K562 (cell line): ENCODE measurements around the gene NDUFAF4. TPM values are rescaled to one million over a fixed set of nuclear protein-coding genes. Genes with fewer than 3 reads are reported as not detected.
A peak's percentile ranks its signal among the peaks of the same experiment; 100 is the strongest.

ENCODE experiments used
- ATAC-seq: fragments of 200-7000 bp; cut with Tn5 transposase; 3 replicates; pipeline ENCODE4 v1.9.1; 2020; ENCODE audit warnings: moderate library complexity
- BruUV-seq: library from RNA; stranded (reverse); fragments of 400-500 nt; replicated peaks from 2 replicates; lab custom pipeline; 2021; lab: Mats Ljungman, UMichigan
- CTCF ChIA-PET: fragments of 300-600 bp; formaldehyde crosslinking; extraction: SDS; loops from one replicate; lab custom pipeline; 2021; ENCODE audit warnings: low intra/inter-chr PET ratio; lab: Yijun Ruan, JAX
- POLR2A ChIA-PET: fragments of 300-600, 350-650 bp; sonication (Branson Sonifier 250); formaldehyde crosslinking; extraction: SDS; loops from one replicate; lab custom pipeline; 2021; ENCODE audit warnings: antibody characterized with exemption, inconsistent platforms; lab: Yijun Ruan, JAX
- DNase-seq, 4 experiments: peaks; one replicate each; pipeline versions ENCODE4 v3.0.0 to v3.0.0-alpha.2; 2011 to 2018; ENCODE audit warnings: low spot score in 3 of 4, mixed read lengths in 3 of 4; ENCODE audit errors: extremely low read depth in 1 of 4
- FAIRE-seq: peaks from 2 replicates; lab custom pipeline; 2011; peaks lifted over from hg19 to GRCh38; lab: Jason Lieb, UNC
- H2AFZ ChIP-seq: 2 replicates; pipeline ENCODE4 v1.6.0; 2011; ENCODE audit warnings: low read depth, low read length, control low read depth, inconsistent platforms
- H3K27ac ChIP-seq: fragments of 200-600 bp; 3 replicates; pipeline ENCODE4 v1.8.0; 2011; ENCODE audit warnings: low read depth, mild to moderate bottlenecking, control low read depth, inconsistent platforms, low read length, moderate library complexity, mixed read lengths; ENCODE audit errors: extremely low read depth
- H3K27me3 ChIP-seq, 2 experiments: fragments of 300-600 bp in 1 of 2; 2 replicates in 1 of 2; 3 replicates in 1 of 2; pipeline versions ENCODE4 v1.6.0 to v1.8.0; 2011; ENCODE audit warnings: inconsistent platforms in 2 of 2, low read length in 2 of 2, mild to moderate bottlenecking in 1 of 2, mixed read lengths in 1 of 2, moderate library complexity in 1 of 2; ENCODE audit not compliant: control insufficient read depth in 2 of 2, insufficient read depth in 2 of 2
- H3K36me3 ChIP-seq: fragments of 300-600 bp; 3 replicates; pipeline ENCODE4 v1.8.0; 2011; ENCODE audit warnings: mild to moderate bottlenecking, low read length, inconsistent platforms; ENCODE audit not compliant: control insufficient read depth, insufficient read depth
- H3K4me1 ChIP-seq, 2 experiments: fragments of 200-600 bp in 1 of 2; replicated peaks in 1 of 2; 2 replicates in 1 of 2; 3 replicates in 1 of 2; pipeline versions ENCODE4 v1.5.1 to v1.8.0; 2011; ENCODE audit warnings: inconsistent platforms in 2 of 2, low read length in 2 of 2, mild to moderate bottlenecking in 1 of 2, mixed read lengths in 1 of 2, moderate library complexity in 1 of 2; ENCODE audit not compliant: control insufficient read depth in 2 of 2, insufficient read depth in 2 of 2
- H3K4me2 ChIP-seq: 2 replicates; pipeline ENCODE4 v1.6.1; 2011; ENCODE audit warnings: low read length, control low read depth, inconsistent platforms, mixed read lengths; ENCODE audit not compliant: insufficient read depth
- H3K4me3 ChIP-seq: fragments of 200-600 bp; sonication (generic), shearing (Covaris generic); 2 replicates; pipeline ENCODE4 v1.5.1; 2016; ENCODE audit warnings: control low read depth, inconsistent platforms
- H3K79me2 ChIP-seq: fragments of 200-600 bp; 3 replicates; pipeline ENCODE4 v1.8.0; 2011; ENCODE audit warnings: low read length, inconsistent platforms; ENCODE audit not compliant: control insufficient read depth, insufficient read depth
- H3K9ac ChIP-seq, 2 experiments: 2 replicates each; pipeline versions ENCODE4 v1.6.0 to v1.6.1; 2011; ENCODE audit warnings: low read depth in 2 of 2, low read length in 2 of 2, control low read depth in 1 of 2, inconsistent platforms in 1 of 2, mild to moderate bottlenecking in 1 of 2, mixed read lengths in 1 of 2; ENCODE audit not compliant: insufficient read depth in 1 of 2
- H3K9me1 ChIP-seq: one replicate; pipeline ENCODE4 v1.6.0; 2011; ENCODE audit warnings: inconsistent platforms, mild to moderate bottlenecking, low read length, moderate library complexity; ENCODE audit not compliant: control insufficient read depth, insufficient read depth
- H3K9me3 ChIP-seq: replicated peaks from 2 replicates; pipeline ENCODE4 v1.5.1; 2011; ENCODE audit warnings: low read depth, low read length, inconsistent platforms; ENCODE audit not compliant: control insufficient read depth, insufficient read depth
- H4K20me1 ChIP-seq: replicated peaks from 2 replicates; pipeline ENCODE4 v1.6.1; 2011; ENCODE audit warnings: low read length, inconsistent platforms, mixed read lengths; ENCODE audit not compliant: control insufficient read depth, insufficient read depth
- CBX8 ChIP-seq: fragments of 200-600 bp; sonication (generic); IDR thresholded peaks from 2 replicates; pipeline ENCODE4 v1.6.1; 2012; ENCODE audit warnings: borderline replicate concordance, mixed run types, low read depth, mild to moderate bottlenecking, moderate library complexity, mixed read lengths, low read length, control low read depth, inconsistent platforms; ENCODE audit not compliant: poor library complexity, severe bottlenecking; ENCODE audit errors: extremely low read depth
- CEBPG ChIP-seq, 3 experiments: fragments of 200-800 bp in 1 of 3; sonication (Bioruptor generic) in 1 of 3; sonication (generic) in 1 of 3; formaldehyde crosslinking in 1 of 3; IDR thresholded peaks in 2 of 3; conservative IDR thresholded peaks in 1 of 3; 2 replicates each; pipeline versions ENCODE4 v1.6.1 to v1.8.0; 2016 to 2022; ENCODE audit warnings: missing compliant biosample characterization in 2 of 3, missing genetic modification characterization in 2 of 3, mild to moderate bottlenecking in 1 of 3, missing genetic modification reagents in 1 of 3
- HES1 ChIP-seq: fragments of 450-650 bp; IDR thresholded peaks from 2 replicates; pipeline ENCODE4 v1.6.1; 2016; ENCODE audit warnings: low read depth, mild to moderate bottlenecking, moderate library complexity
- MCM7 ChIP-seq, 2 experiments: fragments of 450-650 bp; IDR thresholded peaks; 2 replicates each; pipeline ENCODE4 v1.6.1; 2016 to 2018
- MEF2D ChIP-seq: conservative IDR thresholded peaks from 2 replicates; pipeline ENCODE4 v1.6.1; 2016; ENCODE audit warnings: low read depth, missing genetic modification characterization, missing compliant biosample characterization
- SPI1 ChIP-seq: IDR thresholded peaks from 2 replicates; pipeline ENCODE4 v1.6.1; 2011; ENCODE audit warnings: low read depth, low read length, control low read depth, borderline replicate concordance
- ZNF655 ChIP-seq: fragments of 250-450 bp; sonication (Bioruptor Pico); IDR thresholded peaks from 2 replicates; pipeline ENCODE4 v1.5.0; 2021
- WGBS: fragments of 100-300 bp; shearing (Covaris generic); methylation state at CpG from one replicate; pipeline ENCODE4 v1.1.6; 2016; ENCODE audit warnings: low coverage, mixed read lengths; ENCODE audit not compliant: insufficient coverage; ENCODE audit errors: missing lambda C conversion rate; 5-methylcytosine and 5-hydroxymethylcytosine counted together
- in situ Hi-C: fragments of 300-500 bp; cut with MboI; formaldehyde crosslinking; loops from 4 replicates; pipeline ENCODE4 v1.15.0; 2018; ENCODE audit warnings: inconsistent platforms, mixed read lengths
- intact Hi-C: fragments of 100-400 bp; cut with micrococcal nuclease; formaldehyde crosslinking; loops from 2 replicates; pipeline ENCODE4 v1.14.2; 2022
- polyA plus RNA-seq, 8 experiments: library from polyadenylated mRNA; depleted of rRNA in 4 of 8; stranded (reverse) in 5 of 8; unstranded in 3 of 8; fragments of >200 nt; fragmentation: Nextera tagmentation in 2 of 8; fragmentation: Illumina TruSeq in 1 of 8; extraction: Ambion mirVana in 2 of 8; extraction: Trizol in 1 of 8; gene quantifications; 2 replicates each; pipeline versions ENCODE4 v1.2.1 to v1.2.3, GENCODE V29; 2011 to 2014; ENCODE audit warnings: inconsistent platforms in 1 of 8, missing spikeins in 1 of 8
- total RNA-seq, 7 experiments: library from RNA; depleted of rRNA in 6 of 7; stranded (reverse); fragments of >200 nt in 6 of 7; fragmentation: Illumina TruSeq in 2 of 7; extraction: Trizol in 2 of 7; gene quantifications; 2 replicates each; pipeline versions ENCODE4 v1.2.1 to v1.2.3, GENCODE V29; 2011 to 2021; ENCODE audit warnings: low replicate concordance in 1 of 7

NDUFAF4 gene
- total and polyA plus RNA-seq, 9 of the 15 experiments (the other 6 are each of a cell fraction or from before 2014, with no cell fraction given), result 45.0 to 418 (median 136) TPM

- TF ChIP-seq MEF2D (tag), result no peak
- no peak for TF ChIP-seq MCM7 (IDR thresholded peaks at IDR 0.05)
- TF ChIP-seq CEBPG (CRISPR knock-in tag; IDR thresholded peaks at IDR 0.05), result no peak
- TF ChIP-seq CEBPG (tag; conservative IDR thresholded peaks at IDR 0.05 in 1 of 2, IDR thresholded peaks at IDR 0.05 in 1 of 2), result no peak
- no peak for TF ChIP-seq ZNF655 (CRISPR knock-in tag)
- no peak for TF ChIP-seq SPI1
- TF ChIP-seq, all 486 proteins: peak for 0
Observed at GRCh38 chr6:96947055-96947454, 49.4 kb upstream of the NDUFAF4 start (continued).

- ChIA-PET CTCF (no interaction called here), POLR2A (no interaction called here)
- intact Hi-C loops (no loop called here), in situ Hi-C loops (no loop called here)
- ATAC-seq (no peak), DNase-seq (no peak), FAIRE-seq (no peak)
- no peaks in the 10 kb centered on the region for H3K9me1 ChIP-seq
- no peak overlapping the region for H3K4me3 ChIP-seq
- no peaks in the 10 kb centered on the region for H3K36me3 ChIP-seq
- H3K27me3 ChIP-seq, result peaks cover 5 to 14% of the 10 kb centered on the region in 2 experiments; a peak in 4 of 5 replicates
- H3K27ac ChIP-seq, result no peak overlapping the region
- no peak overlapping the region for H3K9ac ChIP-seq
- WGBS, result 2% methylated on average over 9 of the region's 9 CpGs
- no peak overlapping the region for H3K4me2 ChIP-seq
- H4K20me1 ChIP-seq, result no peaks in the 10 kb centered on the region
- no peaks in the 10 kb centered on the region for H3K9me3 ChIP-seq
- H3K79me2 ChIP-seq, result no peaks in the 10 kb centered on the region
- TF ChIP-seq HES1 (no peak), CBX8 (peak; percentile 73)
- TF ChIP-seq, all 486 proteins: peak for 1
- no peak overlapping the region for H2AFZ ChIP-seq
- peaks cover 0 to 12% of the 10 kb centered on the region in 2 experiments; a peak in 2 of 5 replicates for H3K4me1 ChIP-seq
- no TSS peak for BruUV-seq
Observed at GRCh38 chr6:96943555-96944215, 46.0 kb upstream of the NDUFAF4 start.
